ENCODE results near the gene MAML2. TPM values are rescaled to one million over a fixed set of nuclear protein-coding genes. Genes with fewer than 3 reads are reported as not detected.

Gene MAML2
- total and polyA plus RNA-seq, 10 donors: 2.7 to 43.4 (median 27.2) TPM

- Histone ChIP-seq H3K27me3 (replicated peaks in 1 of 7) (no peaks in the 10 kb centered on the region), H3K36me3 (no peaks in the 10 kb centered on the region), H3K4me3 (no peak overlapping the region), H3K27ac (peak overlapping the region in 2 of 8 donors; percentile 4 to 13), H3K4me1 (peaks cover 5 to 48% (median 16%) of the 10 kb centered on the region in 6 donors), H3K9me3 (no peaks in the 10 kb centered on the region)
- no peak for TF ChIP-seq POLR2A (IDR thresholded peaks at IDR 0.05)
- TF ChIP-seq POLR2AphosphoS5 (IDR thresholded peaks at IDR 0.05): no peak
- TF ChIP-seq, protein P1, sequence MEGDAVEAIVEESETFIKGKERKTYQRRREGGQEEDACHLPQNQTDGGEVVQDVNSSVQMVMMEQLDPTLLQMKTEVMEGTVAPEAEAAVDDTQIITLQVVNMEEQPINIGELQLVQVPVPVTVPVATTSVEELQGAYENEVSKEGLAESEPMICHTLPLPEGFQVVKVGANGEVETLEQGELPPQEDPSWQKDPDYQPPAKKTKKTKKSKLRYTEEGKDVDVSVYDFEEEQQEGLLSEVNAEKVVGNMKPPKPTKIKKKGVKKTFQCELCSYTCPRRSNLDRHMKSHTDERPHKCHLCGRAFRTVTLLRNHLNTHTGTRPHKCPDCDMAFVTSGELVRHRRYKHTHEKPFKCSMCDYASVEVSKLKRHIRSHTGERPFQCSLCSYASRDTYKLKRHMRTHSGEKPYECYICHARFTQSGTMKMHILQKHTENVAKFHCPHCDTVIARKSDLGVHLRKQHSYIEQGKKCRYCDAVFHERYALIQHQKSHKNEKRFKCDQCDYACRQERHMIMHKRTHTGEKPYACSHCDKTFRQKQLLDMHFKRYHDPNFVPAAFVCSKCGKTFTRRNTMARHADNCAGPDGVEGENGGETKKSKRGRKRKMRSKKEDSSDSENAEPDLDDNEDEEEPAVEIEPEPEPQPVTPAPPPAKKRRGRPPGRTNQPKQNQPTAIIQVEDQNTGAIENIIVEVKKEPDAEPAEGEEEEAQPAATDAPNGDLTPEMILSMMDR (IDR thresholded peaks at IDR 0.05 in 8 of 11, conservative IDR thresholded peaks at IDR 0.05 in 3 of 11): no peak
- no peak for DNase-seq
- intact Hi-C loops (cut with DNase I; ENCODE audit: low total_unique reads): loop anchor here (5.0 kb wide), 1 partner anchor 289 kb away; the partner anchor contains the start of gene MAML2
- 46 to 65% (median 50%) methylated on average over 2 of the region's 2 CpGs for WGBS, 5 donors
Observed at GRCh38 chr11:96052921-96053651, 289.9 kb downstream of the MAML2 start.

DNA sequence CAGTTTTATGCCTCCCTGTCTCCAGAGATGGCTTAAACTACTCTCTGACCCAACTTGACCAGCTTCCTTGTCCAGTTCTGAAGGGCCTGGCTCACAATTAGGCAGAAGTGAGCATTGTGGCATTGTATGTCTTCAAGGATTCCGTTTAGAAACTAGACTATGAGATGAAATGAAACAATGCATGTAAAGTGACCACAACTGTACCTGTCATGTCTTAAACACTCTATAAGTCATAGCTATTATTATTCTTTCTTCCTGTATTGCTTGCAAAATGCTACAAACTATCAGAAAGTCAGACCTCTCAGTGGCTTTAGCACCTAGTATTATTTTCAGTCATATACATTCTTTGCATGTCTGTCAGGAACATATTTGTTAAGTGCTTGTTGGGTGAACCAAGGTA, 291.2 kb downstream of the MAML2 start:
- Histone ChIP-seq H3K4me1 (peaks cover 5 to 48% (median 20%) of the 10 kb centered on the region in 6 donors), H3K4me3 (no peak overlapping the region), H3K9me3 (no peaks in the 10 kb centered on the region), H3K27me3 (replicated peaks in 1 of 7) (no peaks in the 10 kb centered on the region), H3K36me3 (no peaks in the 10 kb centered on the region), H3K27ac (no peak overlapping the region)
- 67 to 80% (median 76%) methylated on average over 1 of the region's 1 CpG for WGBS, 5 donors
- TF ChIP-seq POLR2AphosphoS5 (IDR thresholded peaks at IDR 0.05) (no peak), POLR2A (IDR thresholded peaks at IDR 0.05) (no peak)
- TF ChIP-seq, protein P1 (IDR thresholded peaks at IDR 0.05 in 8 of 11, conservative IDR thresholded peaks at IDR 0.05 in 3 of 11): no peak
- no peak for DNase-seq
- intact Hi-C loops (cut with DNase I; ENCODE audit: low total_unique reads): loop anchor here (5.0 kb wide), 1 partner anchor 290 kb away; the partner anchor contains the start of gene MAML2

DNA sequence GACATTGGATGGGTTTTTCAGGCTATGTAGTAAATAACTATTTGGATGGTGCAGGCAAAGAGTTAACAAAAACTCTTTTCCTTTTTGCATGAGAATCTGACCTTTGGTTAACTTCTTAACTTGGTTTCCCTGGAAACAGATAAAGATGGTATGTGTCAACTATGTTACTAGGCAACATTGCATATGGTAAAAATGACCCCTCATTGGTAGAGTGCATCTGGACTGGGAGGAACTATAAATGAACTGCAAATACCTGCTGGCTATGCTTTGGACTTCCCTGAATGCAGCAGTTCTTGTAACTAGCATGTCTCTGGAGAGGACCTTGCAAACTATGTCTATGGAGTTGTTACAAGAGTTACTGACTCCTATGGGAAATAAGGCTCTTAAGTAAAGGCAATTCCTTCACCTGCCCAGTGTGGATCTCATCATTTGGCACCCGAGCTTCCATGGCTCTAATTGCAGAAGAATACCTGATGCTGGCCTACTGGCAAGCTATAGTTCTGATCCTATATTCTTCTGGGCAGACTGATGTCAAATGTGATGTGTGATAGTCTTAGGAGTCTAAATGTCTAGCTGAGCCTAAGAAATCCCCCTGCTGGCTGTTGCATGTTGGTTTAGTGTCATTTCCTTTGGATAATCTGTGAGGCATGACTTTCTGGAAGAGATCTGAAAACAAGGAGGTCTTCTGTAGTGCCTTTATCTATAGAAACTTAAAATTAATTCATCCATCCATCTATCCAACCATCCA, 292.4 kb downstream of the MAML2 start:
- Histone ChIP-seq H3K36me3 (no peaks in the 10 kb centered on the region), H3K9me3 (no peaks in the 10 kb centered on the region), H3K4me3 (no peak overlapping the region), H3K27ac (no peak overlapping the region), H3K4me1 (peaks cover 7 to 54% (median 29%) of the 10 kb centered on the region in 6 donors), H3K27me3 (replicated peaks in 1 of 7) (no peaks in the 10 kb centered on the region)
- TF ChIP-seq POLR2AphosphoS5 (IDR thresholded peaks at IDR 0.05) (no peak), POLR2A (IDR thresholded peaks at IDR 0.05) (no peak)
- TF ChIP-seq, protein P1 (IDR thresholded peaks at IDR 0.05 in 8 of 11, conservative IDR thresholded peaks at IDR 0.05 in 3 of 11): no peak
- no peak for DNase-seq
- intact Hi-C loops (cut with DNase I; ENCODE audit: low total_unique reads): loop anchor here (5.0 kb wide), 1 partner anchor 292 kb away; the partner anchor contains the start of gene MAML2
- WGBS, 5 donors: 87 to 100% (median 92%) methylated on average over 1 of the region's 1 CpG

GRCh38 chr11:96049426-96049825, 293.6 kb downstream of the MAML2 start:
- Histone ChIP-seq H3K4me1 (peaks cover 4 to 49% (median 20%) of the 10 kb centered on the region in 6 donors), H3K36me3 (no peaks in the 10 kb centered on the region), H3K9me3 (no peaks in the 10 kb centered on the region), H3K4me3 (no peak overlapping the region), H3K27me3 (replicated peaks in 1 of 7) (no peaks in the 10 kb centered on the region), H3K27ac (no peak overlapping the region)
- 91 to 97% (median 94%) methylated on average over 2 of the region's 2 CpGs for WGBS, 5 donors
- intact Hi-C loops (cut with DNase I; ENCODE audit: low total_unique reads): no loop called here
- DNase-seq: no peak
- TF ChIP-seq POLR2AphosphoS5 (IDR thresholded peaks at IDR 0.05) (no peak), POLR2A (IDR thresholded peaks at IDR 0.05) (no peak)
- TF ChIP-seq, protein P1 (IDR thresholded peaks at IDR 0.05 in 8 of 11, conservative IDR thresholded peaks at IDR 0.05 in 3 of 11): no peak

Data from spleen (tissue), 11 donors.